Thyroid gland (tissue), 4 donors: ENCODE measurements around the gene LRP2BP.

ENCODE experiments used
- CTCF ChIP-seq, 6 experiments: fragments of 200-600 bp in 3 of 6; fragments of 450-650 bp in 3 of 6; sonication (generic) in 3 of 6; IDR thresholded peaks; one replicate each; pipeline ENCODE4 v1.5.1; 2016 to 2019; ENCODE audit warnings: antibody characterized with exemption in 6 of 6, mild to moderate bottlenecking in 2 of 6, inconsistent platforms in 1 of 6, moderate library complexity in 1 of 6
- POLR2A ChIP-seq, 2 donors: fragments of 450-650 bp; IDR thresholded peaks; one replicate each; pipeline ENCODE4 v1.6.1; 2017; ENCODE audit warnings: antibody characterized with exemption in 2 of 2, mild to moderate bottlenecking in 2 of 2, moderate library complexity in 1 of 2

GRCh38 chr4:185384930-185385331 is 10.8 kb downstream of the LRP2BP start:
- TF ChIP-seq POLR2A (IDR thresholded peaks at IDR 0.05) (no peak), CTCF (IDR thresholded peaks at IDR 0.05) (no peak)
